OCI-LY3 (cell line): Measurements from ENCODE around the gene B2M.

ENCODE experiments used
- EZH2phosphoT487 ChIP-seq: fragments of 200-600 bp; shearing (Covaris generic); IDR thresholded peaks from 2 replicates; pipeline ENCODE4 v1.6.1; 2018; ENCODE audit warnings: antibody characterized with exemption, mixed run types, low read depth
- TF ChIP-seq, protein P1 (sequence below): fragments of 200-600, 300-600 bp; sonication (generic); IDR thresholded peaks from 2 replicates; pipeline ENCODE4 v1.5.1; 2014; ENCODE audit warnings: antibody characterized with exemption, low read length, low read depth

DNA sequence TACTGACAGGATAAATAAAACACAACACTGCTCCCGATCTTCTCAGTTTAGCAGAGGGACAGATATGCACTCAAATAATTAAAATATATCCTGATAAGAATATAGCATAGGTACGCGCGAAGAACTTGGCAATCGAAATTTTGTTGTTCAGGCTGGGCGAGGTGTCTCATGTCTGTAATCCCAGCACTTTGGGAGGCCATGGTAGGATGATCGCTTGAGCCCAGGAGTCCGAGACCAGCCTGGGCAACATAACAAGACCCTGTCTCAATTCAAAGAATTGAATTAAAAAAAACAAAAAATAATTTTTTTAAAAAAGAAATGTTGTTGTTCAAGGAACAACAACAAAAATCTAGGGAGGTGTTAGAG, 7.6 kb downstream of the B2M start:
- TF ChIP-seq, protein P1, sequence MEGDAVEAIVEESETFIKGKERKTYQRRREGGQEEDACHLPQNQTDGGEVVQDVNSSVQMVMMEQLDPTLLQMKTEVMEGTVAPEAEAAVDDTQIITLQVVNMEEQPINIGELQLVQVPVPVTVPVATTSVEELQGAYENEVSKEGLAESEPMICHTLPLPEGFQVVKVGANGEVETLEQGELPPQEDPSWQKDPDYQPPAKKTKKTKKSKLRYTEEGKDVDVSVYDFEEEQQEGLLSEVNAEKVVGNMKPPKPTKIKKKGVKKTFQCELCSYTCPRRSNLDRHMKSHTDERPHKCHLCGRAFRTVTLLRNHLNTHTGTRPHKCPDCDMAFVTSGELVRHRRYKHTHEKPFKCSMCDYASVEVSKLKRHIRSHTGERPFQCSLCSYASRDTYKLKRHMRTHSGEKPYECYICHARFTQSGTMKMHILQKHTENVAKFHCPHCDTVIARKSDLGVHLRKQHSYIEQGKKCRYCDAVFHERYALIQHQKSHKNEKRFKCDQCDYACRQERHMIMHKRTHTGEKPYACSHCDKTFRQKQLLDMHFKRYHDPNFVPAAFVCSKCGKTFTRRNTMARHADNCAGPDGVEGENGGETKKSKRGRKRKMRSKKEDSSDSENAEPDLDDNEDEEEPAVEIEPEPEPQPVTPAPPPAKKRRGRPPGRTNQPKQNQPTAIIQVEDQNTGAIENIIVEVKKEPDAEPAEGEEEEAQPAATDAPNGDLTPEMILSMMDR, result no peak
- TF ChIP-seq EZH2phosphoT487, result no peak
